ENCODE data around the gene MRI1.

DNA sequence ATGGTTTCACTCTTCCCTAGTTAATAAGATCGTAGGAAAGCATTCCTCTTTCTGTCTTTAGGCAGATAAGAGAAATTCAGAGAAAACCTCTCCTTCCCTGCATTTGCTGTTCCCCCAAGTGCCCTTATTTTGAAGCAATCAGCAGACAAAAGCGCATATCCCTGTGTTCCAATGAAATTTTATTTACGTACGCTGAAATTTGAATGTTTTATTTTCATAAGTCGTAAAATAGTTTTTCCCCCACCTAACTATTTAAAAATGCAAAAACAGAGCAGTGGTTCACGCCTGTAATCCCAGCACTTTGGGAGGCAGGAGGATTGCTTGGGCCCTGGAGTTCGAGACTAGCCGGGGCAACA lies 17.2 kb upstream of the MRI1 start:
- TF ChIP-seq, protein P1, sequence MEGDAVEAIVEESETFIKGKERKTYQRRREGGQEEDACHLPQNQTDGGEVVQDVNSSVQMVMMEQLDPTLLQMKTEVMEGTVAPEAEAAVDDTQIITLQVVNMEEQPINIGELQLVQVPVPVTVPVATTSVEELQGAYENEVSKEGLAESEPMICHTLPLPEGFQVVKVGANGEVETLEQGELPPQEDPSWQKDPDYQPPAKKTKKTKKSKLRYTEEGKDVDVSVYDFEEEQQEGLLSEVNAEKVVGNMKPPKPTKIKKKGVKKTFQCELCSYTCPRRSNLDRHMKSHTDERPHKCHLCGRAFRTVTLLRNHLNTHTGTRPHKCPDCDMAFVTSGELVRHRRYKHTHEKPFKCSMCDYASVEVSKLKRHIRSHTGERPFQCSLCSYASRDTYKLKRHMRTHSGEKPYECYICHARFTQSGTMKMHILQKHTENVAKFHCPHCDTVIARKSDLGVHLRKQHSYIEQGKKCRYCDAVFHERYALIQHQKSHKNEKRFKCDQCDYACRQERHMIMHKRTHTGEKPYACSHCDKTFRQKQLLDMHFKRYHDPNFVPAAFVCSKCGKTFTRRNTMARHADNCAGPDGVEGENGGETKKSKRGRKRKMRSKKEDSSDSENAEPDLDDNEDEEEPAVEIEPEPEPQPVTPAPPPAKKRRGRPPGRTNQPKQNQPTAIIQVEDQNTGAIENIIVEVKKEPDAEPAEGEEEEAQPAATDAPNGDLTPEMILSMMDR (IDR thresholded peaks at IDR 0.05): no peak
- TF ChIP-seq ZFX (IDR thresholded peaks at IDR 0.05; ENCODE audit: borderline replicate concordance): no peak

Measured in 22Rv1 (cell line).